Spleen (tissue), 7 donors: Measurements from ENCODE around the gene PPP1CA.

Source experiments
- POLR2A ChIP-seq, 3 donors: fragments of 450-650 bp; IDR thresholded peaks; one replicate each; pipeline ENCODE4 v1.5.1; 2017; ENCODE audit warnings: antibody characterized with exemption in 3 of 3, mild to moderate bottlenecking in 1 of 3
- POLR2AphosphoS5 ChIP-seq, 3 donors: sonication (generic); formaldehyde crosslinking; IDR thresholded peaks; one replicate each; pipeline ENCODE4 v1.5.1; 2017; ENCODE audit warnings: antibody characterized with exemption in 3 of 3
- TF ChIP-seq, protein P1 (sequence below), 11 experiments: fragments of 200-600 bp in 7 of 11; fragments of 450-650 bp in 4 of 11; sonication (generic) in 4 of 11; IDR thresholded peaks in 8 of 11; conservative IDR thresholded peaks in 3 of 11; 1 replicate in 7 of 11; 2 replicates in 4 of 11; pipeline versions ENCODE4 v1.4.0 to v1.8.0; 2016 to 2021; ENCODE audit warnings: antibody characterized with exemption in 11 of 11, inconsistent platforms in 4 of 11, mild to moderate bottlenecking in 1 of 11
- donor health status: DM: no; HTN: no; CAD: no; lungs with moderate emphysema.
- donor health status: DM: no; HTN: no; CAD: no.
- donor health status: DM: no; HTN: no; CAD: no.

DNA sequence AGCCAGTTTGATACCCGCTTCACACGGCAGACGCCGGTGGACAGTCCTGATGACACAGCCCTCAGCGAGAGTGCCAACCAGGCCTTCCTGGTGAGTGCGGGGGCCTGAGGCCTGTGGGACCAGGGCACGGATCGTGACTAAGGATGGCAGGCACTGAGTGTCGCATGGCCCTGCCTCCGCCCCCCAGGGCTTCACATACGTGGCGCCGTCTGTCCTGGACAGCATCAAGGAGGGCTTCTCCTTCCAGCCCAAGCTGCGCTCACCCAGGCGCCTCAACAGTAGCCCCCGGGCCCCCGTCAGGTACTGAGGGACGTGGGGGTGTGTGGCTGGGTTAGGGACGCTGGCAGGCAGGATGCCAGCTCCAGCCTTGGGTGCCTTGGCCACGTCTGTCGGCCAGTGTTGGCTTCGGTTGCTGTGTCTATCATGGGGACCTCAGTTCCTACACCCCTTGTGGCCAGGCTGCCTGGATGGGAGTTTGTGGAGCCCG lies 32.8 kb upstream of the PPP1CA start:
- TF ChIP-seq, protein P1, sequence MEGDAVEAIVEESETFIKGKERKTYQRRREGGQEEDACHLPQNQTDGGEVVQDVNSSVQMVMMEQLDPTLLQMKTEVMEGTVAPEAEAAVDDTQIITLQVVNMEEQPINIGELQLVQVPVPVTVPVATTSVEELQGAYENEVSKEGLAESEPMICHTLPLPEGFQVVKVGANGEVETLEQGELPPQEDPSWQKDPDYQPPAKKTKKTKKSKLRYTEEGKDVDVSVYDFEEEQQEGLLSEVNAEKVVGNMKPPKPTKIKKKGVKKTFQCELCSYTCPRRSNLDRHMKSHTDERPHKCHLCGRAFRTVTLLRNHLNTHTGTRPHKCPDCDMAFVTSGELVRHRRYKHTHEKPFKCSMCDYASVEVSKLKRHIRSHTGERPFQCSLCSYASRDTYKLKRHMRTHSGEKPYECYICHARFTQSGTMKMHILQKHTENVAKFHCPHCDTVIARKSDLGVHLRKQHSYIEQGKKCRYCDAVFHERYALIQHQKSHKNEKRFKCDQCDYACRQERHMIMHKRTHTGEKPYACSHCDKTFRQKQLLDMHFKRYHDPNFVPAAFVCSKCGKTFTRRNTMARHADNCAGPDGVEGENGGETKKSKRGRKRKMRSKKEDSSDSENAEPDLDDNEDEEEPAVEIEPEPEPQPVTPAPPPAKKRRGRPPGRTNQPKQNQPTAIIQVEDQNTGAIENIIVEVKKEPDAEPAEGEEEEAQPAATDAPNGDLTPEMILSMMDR (IDR thresholded peaks at IDR 0.05 in 8 of 11, conservative IDR thresholded peaks at IDR 0.05 in 3 of 11), result no peak
- peak; percentile 77 to 84 (median 79) for TF ChIP-seq POLR2AphosphoS5 (IDR thresholded peaks at IDR 0.05)
- no peak for TF ChIP-seq POLR2A (IDR thresholded peaks at IDR 0.05)
